Naive thymus-derived CD4-positive, alpha-beta T cell (primary cell): ENCODE measurements around the gene SIRPB1. TPM values are rescaled to one million over a fixed set of nuclear protein-coding genes. Genes with fewer than 3 reads are reported as not detected.

Experiments used
- ATAC-seq: fragments of 150-1000 bp; cut with Tn5 transposase; 2 replicates; pipeline ENCODE4 v1.10.0; 2021; ENCODE audit warnings: mild to moderate bottlenecking, moderate library complexity
- CTCF ChIA-PET: fragments of 350-600 bp; sonication (Branson Sonifier 250); formaldehyde crosslinking; loops from one replicate; lab custom pipeline; 2021; ENCODE audit warnings: antibody characterized with exemption; lab: Charles Lee
- POLR2A ChIA-PET: fragments of 350-600 bp; sonication (Branson Sonifier 250); formaldehyde crosslinking; loops from one replicate; lab custom pipeline; 2021; ENCODE audit warnings: antibody characterized with exemption, inconsistent platforms; lab: Charles Lee
- DNase-seq, 9 donors: peaks; one replicate each; pipeline versions ENCODE4 v3.0.0 to v3.0.0-alpha.2; 2020 to 2022; ENCODE audit warnings: mixed read lengths in 1 of 9
- H3K27ac ChIP-seq: one replicate; pipeline ENCODE4 v1.7.0; 2013; ENCODE audit warnings: mild to moderate bottlenecking, low read depth, low read length, moderate library complexity
- H3K27me3 ChIP-seq, 2 donors: one replicate each; pipeline ENCODE4 v1.7.0; 2013; ENCODE audit warnings: low read length in 2 of 2, mild to moderate bottlenecking in 2 of 2, moderate library complexity in 2 of 2; ENCODE audit not compliant: control insufficient read depth in 2 of 2, insufficient read depth in 2 of 2
- H3K36me3 ChIP-seq, 3 experiments: 1 replicate in 2 of 3; 2 replicates in 1 of 3; pipeline ENCODE4 v1.7.0; 2013; ENCODE audit warnings: low read length in 3 of 3, mild to moderate bottlenecking in 3 of 3, moderate library complexity in 1 of 3; ENCODE audit not compliant: insufficient read depth in 3 of 3, control insufficient read depth in 2 of 3
- H3K4me1 ChIP-seq, 2 donors: one replicate each; pipeline ENCODE4 v1.7.0; 2013; ENCODE audit warnings: low read length in 2 of 2, mild to moderate bottlenecking in 2 of 2, moderate library complexity in 1 of 2; ENCODE audit not compliant: control insufficient read depth in 2 of 2, insufficient read depth in 2 of 2
- H3K4me3 ChIP-seq: 2 replicates; pipeline ENCODE4 v1.7.0; 2013; ENCODE audit warnings: mild to moderate bottlenecking, low read length
- H3K9me3 ChIP-seq, 3 experiments: 1 replicate in 2 of 3; 2 replicates in 1 of 3; pipeline ENCODE4 v1.7.0; 2013; ENCODE audit warnings: low read length in 3 of 3; ENCODE audit not compliant: control insufficient read depth in 2 of 3
- H3K27ac Mint-ChIP-seq, 9 donors: one replicate each; pipeline ENCODE4 v1.8.0; 2020 to 2022; ENCODE audit warnings: mixed read lengths in 9 of 9, mild to moderate bottlenecking in 8 of 9, moderate library complexity in 5 of 9, inconsistent platforms in 2 of 9
- H3K27me3 Mint-ChIP-seq, 5 donors: one replicate each; pipeline ENCODE4 v1.8.0; 2021 to 2022; ENCODE audit warnings: mixed read lengths in 5 of 5, mild to moderate bottlenecking in 1 of 5
- H3K36me3 Mint-ChIP-seq, 5 donors: one replicate each; pipeline ENCODE4 v1.8.0; 2020 to 2022; ENCODE audit warnings: mixed read lengths in 5 of 5, mild to moderate bottlenecking in 3 of 5, inconsistent platforms in 1 of 5
- H3K4me1 Mint-ChIP-seq, 7 donors: one replicate each; pipeline ENCODE4 v1.8.0; 2020 to 2022; ENCODE audit warnings: mixed read lengths in 7 of 7, mild to moderate bottlenecking in 3 of 7, inconsistent platforms in 1 of 7
- H3K4me3 Mint-ChIP-seq, 10 donors: one replicate each; pipeline ENCODE4 v1.8.0; 2020 to 2022; ENCODE audit warnings: mild to moderate bottlenecking in 10 of 10, mixed read lengths in 10 of 10, moderate library complexity in 6 of 10, inconsistent platforms in 2 of 10
- H3K9me3 Mint-ChIP-seq, 11 donors: one replicate each; pipeline ENCODE4 v1.8.0; 2020 to 2022; ENCODE audit warnings: mixed read lengths in 11 of 11, mild to moderate bottlenecking in 4 of 11, inconsistent platforms in 1 of 11, moderate library complexity in 1 of 11
- intact Hi-C, 2 donors: fragments of 100-400 bp; cut with micrococcal nuclease; formaldehyde crosslinking; loops; one replicate each; pipeline ENCODE4 v1.15.1; 2023
- polyA plus RNA-seq, 2 donors: library from polyadenylated mRNA; unstranded; fragments of 300-500 nt; fragmentation: Illumina TruSeq; gene quantifications; one replicate each; pipeline ENCODE4 v1.2.3, GENCODE V29; 2021
- total RNA-seq, 6 experiments: library from RNA in 5 of 6; stranded (reverse) in 5 of 6; gene quantifications; 1 replicate in 5 of 6; 2 replicates in 1 of 6; pipeline ENCODE4 v1.2.3 and lab custom pipeline; 2021 to 2026

Gene SIRPB1
- total and polyA plus RNA-seq, 7 experiments from 2014 or later, result 2.2 to 28.2 (median 9.6) TPM

DNA sequence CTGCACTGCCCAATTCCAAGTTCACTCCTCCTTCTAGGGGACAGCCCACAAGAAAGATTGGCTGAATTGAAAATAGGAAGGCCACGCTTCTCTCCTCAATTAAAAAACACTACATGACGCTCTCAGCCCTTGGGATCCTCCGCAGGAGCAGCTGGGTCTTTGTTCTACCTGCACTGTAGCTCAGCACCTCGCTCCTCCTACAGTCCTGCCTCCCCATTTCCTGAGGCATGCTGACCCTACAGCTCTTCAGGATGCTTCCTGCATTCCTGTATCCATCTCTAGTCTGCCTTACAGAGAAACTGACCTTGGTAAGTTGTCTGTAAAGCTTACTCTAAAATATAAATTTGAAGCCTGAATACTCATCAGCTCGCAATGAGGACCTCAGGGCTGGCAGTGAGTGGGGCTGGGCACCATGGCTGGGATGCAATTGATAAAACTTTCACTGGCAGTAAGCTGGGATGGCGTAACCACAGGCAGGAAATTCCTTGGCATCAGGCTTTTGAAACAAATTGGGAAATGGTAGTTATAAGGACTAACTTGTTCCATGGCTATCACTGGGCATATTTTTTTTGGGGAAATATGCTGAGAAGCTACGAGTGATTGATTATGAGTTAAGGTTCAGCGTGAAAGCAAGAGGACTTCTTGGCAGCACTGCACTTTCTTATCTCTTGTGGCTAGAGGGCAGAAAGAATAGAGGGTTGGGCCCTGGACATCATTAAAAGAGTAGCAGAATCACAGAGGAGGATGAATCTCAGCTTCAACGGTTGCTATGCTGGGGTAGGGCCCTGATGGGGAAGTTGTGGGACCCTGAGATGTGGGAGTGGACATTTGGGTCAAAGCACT lies 11.7 kb upstream of the SIRPB1 start:
- H3K4me3 Mint-ChIP-seq, result peak overlapping the region in 8 of 10 donors; percentile 16 to 77 (median 61)
- Histone ChIP-seq H3K4me1 (peaks cover 14 to 36% of the 10 kb centered on the region in 2 donors), H3K4me3 (no peak overlapping the region), H3K36me3 (peaks cover 0 to 53% (median 23%) of the 10 kb centered on the region in 3 experiments), H3K9me3 (no peaks in the 10 kb centered on the region), H3K27me3 (no peaks in the 10 kb centered on the region), H3K27ac (peak overlapping the region; percentile 42)
- H3K4me1 Mint-ChIP-seq, result peaks cover 32 to 74% (median 65%) of the 10 kb centered on the region in 7 donors
- DNase-seq (no peak), ATAC-seq (no peak)
- H3K36me3 Mint-ChIP-seq, result peaks cover 30 to 68% (median 46%) of the 10 kb centered on the region in 5 donors
- ChIA-PET POLR2A (interaction anchor here (1.3 to 1.4 kb wide), 2 partner anchors 8 to 28 kb away, joined by 3 read pairs; no protein-coding TSS in a partner anchor), CTCF (interaction anchor here (0.6 to 1.0 kb wide), 2 partner anchors 102 to 104 kb away, joined by 3 to 4 read pairs; no protein-coding TSS in a partner anchor)
- intact Hi-C loops, result loop anchor here in 1 of 2 donors (1.0 kb wide), 1 partner anchor 9 kb away; no protein-coding TSS in a partner anchor
- H3K9me3 Mint-ChIP-seq, result no peaks in the 10 kb centered on the region
- H3K27ac Mint-ChIP-seq, result peak overlapping the region in 8 of 9 donors; percentile 52 to 94 (median 91)
- no peaks in the 10 kb centered on the region for H3K27me3 Mint-ChIP-seq

DNA sequence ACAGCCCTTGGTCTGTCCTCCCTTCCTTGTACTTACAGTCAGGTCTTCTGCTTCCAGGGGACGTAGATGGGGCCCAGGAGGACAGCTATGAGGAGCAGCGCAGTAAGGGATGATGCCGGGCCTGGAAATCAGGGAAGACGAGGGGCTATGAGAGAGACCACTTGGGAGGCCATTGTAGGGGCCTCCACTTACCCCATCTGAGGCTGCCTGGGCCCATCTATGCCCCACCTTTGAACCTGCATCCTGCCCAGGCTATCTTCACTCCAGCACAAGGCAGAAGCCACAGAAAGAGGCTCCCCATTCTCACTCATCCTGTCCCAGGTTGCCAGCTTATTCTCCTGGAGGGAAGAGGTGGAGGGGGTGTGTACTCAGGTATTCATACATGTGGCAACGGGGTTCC lies 10.4 kb upstream of the SIRPB1 start:
- Mint-ChIP-seq H3K27me3 (no peaks in the 10 kb centered on the region), H3K4me1 (peaks cover 37 to 78% (median 71%) of the 10 kb centered on the region in 7 donors), H3K36me3 (peaks cover 27 to 58% (median 37%) of the 10 kb centered on the region in 5 donors), H3K9me3 (no peaks in the 10 kb centered on the region), H3K4me3 (peak overlapping the region in 1 of 10 donors; percentile 72), H3K27ac (peak overlapping the region in 6 of 9 donors; percentile 19 to 94 (median 72))
- Histone ChIP-seq H3K4me3 (no peak overlapping the region), H3K4me1 (peaks cover 14 to 36% of the 10 kb centered on the region in 2 donors), H3K9me3 (no peaks in the 10 kb centered on the region), H3K36me3 (peaks cover 0 to 39% (median 16%) of the 10 kb centered on the region in 3 experiments), H3K27ac (peak overlapping the region; percentile 16), H3K27me3 (no peaks in the 10 kb centered on the region)
- DNase-seq (no peak), ATAC-seq (no peak)
- intact Hi-C loops, result no loop called here
- POLR2A ChIA-PET, result interaction anchor here (0.7 kb wide), 1 partner anchor 37 kb away, joined by 3 read pairs; no protein-coding TSS in a partner anchor
- CTCF ChIA-PET, result interaction anchor here (1.8 kb wide), 1 partner anchor 54 kb away, joined by 5 read pairs; no protein-coding TSS in a partner anchor

DNA sequence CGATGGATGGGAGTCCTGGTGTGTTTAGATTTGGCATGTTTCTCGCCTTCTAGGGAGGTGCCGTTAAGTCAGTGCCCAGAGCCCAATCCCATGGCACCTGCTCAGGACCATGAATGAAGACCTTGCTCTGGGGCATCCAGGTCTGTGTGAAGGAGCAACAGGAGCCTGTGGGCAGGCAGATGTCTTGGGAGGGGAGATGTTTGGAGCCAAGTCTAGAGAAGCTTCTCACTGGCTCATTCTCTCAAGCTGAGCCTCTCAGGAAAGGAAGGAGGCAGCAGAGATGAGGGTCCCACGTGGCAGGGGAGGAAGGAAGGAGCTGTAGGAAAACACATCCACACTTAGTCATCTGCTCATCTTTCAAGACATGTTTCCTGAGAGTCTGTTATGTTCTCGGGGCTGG lies 9.5 kb upstream of the SIRPB1 start:
- ChIA-PET POLR2A (no interaction called here), CTCF (interaction anchor here (1.8 kb wide), 1 partner anchor 55 kb away, joined by 5 read pairs; no protein-coding TSS in a partner anchor)
- ATAC-seq (no peak), DNase-seq (no peak)
- no peak overlapping the region for H3K27ac ChIP-seq
- Mint-ChIP-seq H3K27ac (peak overlapping the region in 7 of 9 donors; percentile 40 to 94 (median 73)), H3K27me3 (no peaks in the 10 kb centered on the region), H3K4me1 (peaks cover 40 to 84% (median 74%) of the 10 kb centered on the region in 7 donors), H3K4me3 (no peak overlapping the region), H3K36me3 (peaks cover 27 to 57% (median 35%) of the 10 kb centered on the region in 5 donors), H3K9me3 (no peaks in the 10 kb centered on the region)
- H3K27me3 ChIP-seq, result no peaks in the 10 kb centered on the region
- H3K4me1 ChIP-seq, result peaks cover 14 to 36% of the 10 kb centered on the region in 2 donors
- intact Hi-C loops, result no loop called here
- H3K9me3 ChIP-seq, result no peaks in the 10 kb centered on the region
- H3K4me3 ChIP-seq, result no peak overlapping the region
- H3K36me3 ChIP-seq, result peaks cover 0 to 35% (median 16%) of the 10 kb centered on the region in 3 experiments

DNA sequence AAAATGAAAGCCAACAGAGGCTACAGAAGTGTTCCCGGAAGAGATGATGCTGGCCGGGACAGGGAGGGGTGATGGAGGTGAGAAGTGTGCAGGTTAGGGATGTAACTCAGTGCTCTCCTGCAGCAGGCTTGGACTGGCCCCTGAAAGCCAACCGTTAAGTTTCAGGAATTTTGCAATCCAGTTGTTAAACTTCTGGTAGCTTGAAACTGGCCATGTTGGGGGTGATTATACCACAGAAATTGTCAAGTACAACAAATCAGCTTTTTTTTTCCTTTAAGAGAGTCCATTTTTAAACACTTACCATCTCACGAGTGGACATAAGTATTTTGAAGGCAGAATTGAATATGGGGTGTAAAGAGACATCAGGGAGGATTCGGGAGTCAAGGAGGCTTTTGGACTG lies 8.8 kb upstream of the SIRPB1 start:
- intact Hi-C loops, result no loop called here
- Mint-ChIP-seq H3K36me3 (peaks cover 27 to 53% (median 31%) of the 10 kb centered on the region in 5 donors), H3K4me1 (peaks cover 45 to 84% (median 74%) of the 10 kb centered on the region in 7 donors), H3K27ac (peak overlapping the region in 7 of 9 donors; percentile 40 to 94 (median 73)), H3K9me3 (no peaks in the 10 kb centered on the region), H3K27me3 (no peaks in the 10 kb centered on the region), H3K4me3 (no peak overlapping the region)
- peaks cover 14 to 33% of the 10 kb centered on the region in 2 donors for H3K4me1 ChIP-seq
- no peaks in the 10 kb centered on the region for H3K27me3 ChIP-seq
- peaks cover 0 to 33% (median 16%) of the 10 kb centered on the region in 3 experiments for H3K36me3 ChIP-seq
- POLR2A ChIA-PET, result interaction anchor here (0.8 kb wide), 1 partner anchor 19 kb away, joined by 4 read pairs; no protein-coding TSS in a partner anchor
- H3K4me3 ChIP-seq, result no peak overlapping the region
- DNase-seq (no peak), ATAC-seq (no peak)
- CTCF ChIA-PET, result interaction anchor here (1.2 to 1.8 kb wide), 2 partner anchors 56 to 105 kb away, joined by 3 to 5 read pairs; no protein-coding TSS in a partner anchor
- H3K27ac ChIP-seq, result no peak overlapping the region
- no peaks in the 10 kb centered on the region for H3K9me3 ChIP-seq

DNA sequence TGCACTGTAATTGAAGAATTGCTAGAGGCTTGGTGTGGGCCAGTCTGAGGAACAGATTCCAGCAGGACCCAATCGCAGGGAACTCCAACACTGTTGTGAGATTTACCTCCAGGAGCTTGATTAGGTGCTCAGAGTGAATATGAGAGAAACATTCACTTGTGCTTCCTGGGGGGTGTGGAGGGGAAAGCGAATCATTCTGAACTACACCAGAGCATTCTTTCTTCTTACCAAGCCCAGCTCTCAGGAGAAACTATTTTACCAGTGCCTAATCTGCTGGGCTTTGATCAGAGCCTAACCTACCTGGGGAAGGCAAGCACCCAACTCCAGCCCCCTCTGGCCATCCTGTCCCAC lies 7.4 kb upstream of the SIRPB1 start:
- ChIA-PET CTCF (interaction anchor here (1.3 kb wide), 1 partner anchor 107 kb away, joined by 7 read pairs; no protein-coding TSS in a partner anchor), POLR2A (no interaction called here)
- peaks cover 0 to 4% (median 0%) of the 10 kb centered on the region in 11 donors for H3K9me3 Mint-ChIP-seq
- no peaks in the 10 kb centered on the region for H3K27me3 ChIP-seq
- ATAC-seq (no peak), DNase-seq (no peak)
- peaks cover 20 to 43% (median 30%) of the 10 kb centered on the region in 5 donors for H3K36me3 Mint-ChIP-seq
- peak overlapping the region in 8 of 9 donors; percentile 24 to 92 (median 80) for H3K27ac Mint-ChIP-seq
- H3K27me3 Mint-ChIP-seq, result no peaks in the 10 kb centered on the region
- H3K27ac ChIP-seq, result peak overlapping the region; percentile 60
- no peaks in the 10 kb centered on the region for H3K9me3 ChIP-seq
- H3K4me1 Mint-ChIP-seq, result peaks cover 49 to 84% (median 75%) of the 10 kb centered on the region in 7 donors
- intact Hi-C loops, result no loop called here
- peaks cover 14 to 33% of the 10 kb centered on the region in 2 donors for H3K4me1 ChIP-seq
- no peak overlapping the region for H3K4me3 Mint-ChIP-seq
- peaks cover 0 to 33% (median 16%) of the 10 kb centered on the region in 3 experiments for H3K36me3 ChIP-seq
- no peak overlapping the region for H3K4me3 ChIP-seq

DNA sequence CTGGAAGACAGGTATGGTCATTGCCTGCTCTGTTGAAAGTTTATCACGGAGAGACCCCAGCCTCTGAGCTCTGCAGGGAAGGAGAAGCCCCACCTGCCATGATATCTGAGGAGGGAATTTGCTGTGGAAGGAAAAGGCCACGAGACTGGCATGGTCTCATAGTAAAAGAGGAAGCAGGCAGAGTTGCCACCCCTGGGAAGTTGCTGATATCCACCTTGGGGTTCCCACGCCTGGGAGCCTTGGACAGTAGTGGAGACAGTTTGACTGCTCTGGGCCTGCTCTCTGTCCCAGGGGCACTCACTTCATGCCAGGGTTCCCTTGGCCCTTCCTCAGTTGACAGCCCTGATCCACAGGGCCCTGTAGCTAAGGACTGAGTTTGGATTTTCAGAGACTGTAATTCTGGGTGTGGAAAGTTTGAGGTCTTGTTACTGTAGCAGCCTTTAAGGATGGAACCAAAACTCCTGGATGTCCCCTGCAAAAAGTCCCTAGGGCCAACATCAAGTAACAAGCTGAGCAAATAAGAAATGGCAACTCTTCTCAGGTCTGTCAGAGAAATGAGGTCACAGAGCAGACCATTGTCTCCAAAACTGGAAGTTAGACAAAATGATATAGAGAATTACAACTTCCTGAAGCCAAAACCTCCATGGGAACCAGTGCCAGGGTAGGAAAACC lies 6.9 kb upstream of the SIRPB1 start:
- CTCF ChIA-PET, result interaction anchor here (1.3 kb wide), 1 partner anchor 107 kb away, joined by 7 read pairs; no protein-coding TSS in a partner anchor

More for the DNA sequence above, 6.9 kb upstream of the SIRPB1 start:
- Histone ChIP-seq H3K27ac (peak overlapping the region; percentile 60), H3K9me3 (no peaks in the 10 kb centered on the region), H3K27me3 (no peaks in the 10 kb centered on the region), H3K4me1 (peaks cover 11 to 31% of the 10 kb centered on the region in 2 donors), H3K36me3 (peaks cover 0 to 33% (median 14%) of the 10 kb centered on the region in 3 experiments), H3K4me3 (no peak overlapping the region)
- Mint-ChIP-seq H3K4me1 (peaks cover 46 to 84% (median 75%) of the 10 kb centered on the region in 7 donors), H3K9me3 (peaks cover 0 to 4% (median 0%) of the 10 kb centered on the region in 11 donors), H3K4me3 (no peak overlapping the region), H3K36me3 (peaks cover 20 to 43% (median 26%) of the 10 kb centered on the region in 5 donors), H3K27me3 (no peaks in the 10 kb centered on the region), H3K27ac (peak overlapping the region in 8 of 9 donors; percentile 24 to 92 (median 80))
- ATAC-seq, result no peak
- no peak for DNase-seq
- intact Hi-C loops, result no loop called here
- POLR2A ChIA-PET, result no interaction called here
